SK-N-SH treated with all-trans-retinoic acid at 6 μM for 48 hours (cell line): ENCODE results near the gene SMAD6.

Source experiments
- BACH2 ChIP-seq: fragments of 250-450 bp; sonication (Bioruptor Pico); IDR thresholded peaks from 2 replicates; pipeline ENCODE4 v1.9.0; 2021; ENCODE audit warnings: mild to moderate bottlenecking, borderline replicate concordance
- ESRRG ChIP-seq: fragments of 250-450 bp; sonication (Bioruptor Pico); IDR thresholded peaks from 2 replicates; pipeline ENCODE4 v1.6.1; 2021; ENCODE audit warnings: mild to moderate bottlenecking
- RARB ChIP-seq: fragments of 250-450 bp; sonication (Bioruptor Pico); IDR thresholded peaks from 2 replicates; pipeline ENCODE4 v1.8.0; 2021; ENCODE audit warnings: mild to moderate bottlenecking, moderate library complexity
- ZFP3 ChIP-seq: fragments of 250-450 bp; sonication (Bioruptor Pico); IDR thresholded peaks from 2 replicates; pipeline ENCODE4 v1.5.0; 2020; ENCODE audit warnings: mild to moderate bottlenecking, moderate library complexity
- TF ChIP-seq, protein P1 (sequence below): fragments of 250-450 bp; sonication (Bioruptor Pico); IDR thresholded peaks from 2 replicates; pipeline ENCODE4 v1.8.0; 2020; ENCODE audit warnings: mild to moderate bottlenecking, moderate library complexity, borderline replicate concordance

DNA sequence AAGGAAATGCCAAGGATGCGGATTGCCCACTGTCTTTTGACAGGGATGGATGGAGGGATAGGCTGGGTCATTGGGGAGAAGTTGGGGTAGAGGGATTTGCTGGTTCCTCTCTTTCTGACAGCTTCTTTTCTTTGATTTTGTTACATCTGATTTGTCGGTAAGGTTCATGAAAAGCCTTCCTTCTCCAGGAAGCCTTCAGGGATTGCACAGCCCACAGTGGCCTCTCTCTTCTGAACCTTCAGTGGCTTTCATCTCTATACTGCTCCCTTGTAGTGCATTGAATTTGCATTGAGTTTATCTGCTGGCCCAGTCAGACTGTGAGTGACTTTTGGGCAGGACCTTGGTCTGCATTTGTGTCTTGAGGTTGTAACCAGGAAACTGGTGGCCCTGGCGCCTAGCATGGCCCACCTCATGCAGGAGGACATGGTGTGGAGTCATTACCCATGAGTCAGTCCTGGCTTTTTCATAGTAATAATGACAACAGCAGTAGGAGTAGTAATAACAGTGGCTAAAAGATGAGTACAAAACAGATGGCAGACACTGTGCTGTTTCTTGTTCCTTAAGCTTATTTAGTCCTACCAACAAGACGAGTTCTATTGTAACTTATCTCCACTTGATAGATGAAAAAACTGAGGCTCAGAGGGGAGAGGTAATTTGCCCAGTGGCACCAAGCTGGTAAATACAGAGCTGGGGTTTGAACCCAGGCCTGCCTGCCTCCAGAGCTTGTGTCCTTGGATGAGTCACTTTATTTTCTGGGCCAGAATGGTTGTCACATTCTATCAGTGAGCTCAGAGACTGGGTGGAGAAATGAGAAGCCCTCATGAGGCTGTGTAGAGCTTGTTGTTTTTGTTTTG is 28.4 kb downstream of the SMAD6 start:
- TF ChIP-seq RARB (CRISPR knock-in tag) = no peak
- TF ChIP-seq ZFP3 (CRISPR knock-in tag) = no peak
- TF ChIP-seq, protein P1, sequence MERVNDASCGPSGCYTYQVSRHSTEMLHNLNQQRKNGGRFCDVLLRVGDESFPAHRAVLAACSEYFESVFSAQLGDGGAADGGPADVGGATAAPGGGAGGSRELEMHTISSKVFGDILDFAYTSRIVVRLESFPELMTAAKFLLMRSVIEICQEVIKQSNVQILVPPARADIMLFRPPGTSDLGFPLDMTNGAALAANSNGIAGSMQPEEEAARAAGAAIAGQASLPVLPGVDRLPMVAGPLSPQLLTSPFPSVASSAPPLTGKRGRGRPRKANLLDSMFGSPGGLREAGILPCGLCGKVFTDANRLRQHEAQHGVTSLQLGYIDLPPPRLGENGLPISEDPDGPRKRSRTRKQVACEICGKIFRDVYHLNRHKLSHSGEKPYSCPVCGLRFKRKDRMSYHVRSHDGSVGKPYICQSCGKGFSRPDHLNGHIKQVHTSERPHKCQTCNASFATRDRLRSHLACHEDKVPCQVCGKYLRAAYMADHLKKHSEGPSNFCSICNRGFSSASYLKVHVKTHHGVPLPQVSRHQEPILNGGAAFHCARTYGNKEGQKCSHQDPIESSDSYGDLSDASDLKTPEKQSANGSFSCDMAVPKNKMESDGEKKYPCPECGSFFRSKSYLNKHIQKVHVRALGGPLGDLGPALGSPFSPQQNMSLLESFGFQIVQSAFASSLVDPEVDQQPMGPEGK (CRISPR knock-in tag) = no peak
- no peak for TF ChIP-seq BACH2 (CRISPR knock-in tag)
- no peak for TF ChIP-seq ESRRG (CRISPR knock-in tag)
